Right lobe of liver (tissue), 4 donors: ENCODE measurements around the gene IGLL1.

Source experiments
- POLR2A ChIP-seq: fragments of 450-650 bp; IDR thresholded peaks from one replicate; pipeline ENCODE4 v1.6.1; 2017; ENCODE audit warnings: antibody characterized with exemption, mild to moderate bottlenecking
- TF ChIP-seq, protein P1 (sequence below), 4 donors: fragments of 200-600 bp in 3 of 4; fragments of 450-650 bp in 1 of 4; IDR thresholded peaks; one replicate each; pipeline versions ENCODE4 v1.5.1 to v1.8.0; 2016 to 2022; ENCODE audit warnings: antibody characterized with exemption in 4 of 4, mild to moderate bottlenecking in 2 of 4
- donor health status: DM: no; HTN: no; CAD: no.
- donor health status: DM: no; HTN: no; CAD: no.
- donor health status: DM: no; HTN: yes; CAD: no.

- TF ChIP-seq, protein P1, sequence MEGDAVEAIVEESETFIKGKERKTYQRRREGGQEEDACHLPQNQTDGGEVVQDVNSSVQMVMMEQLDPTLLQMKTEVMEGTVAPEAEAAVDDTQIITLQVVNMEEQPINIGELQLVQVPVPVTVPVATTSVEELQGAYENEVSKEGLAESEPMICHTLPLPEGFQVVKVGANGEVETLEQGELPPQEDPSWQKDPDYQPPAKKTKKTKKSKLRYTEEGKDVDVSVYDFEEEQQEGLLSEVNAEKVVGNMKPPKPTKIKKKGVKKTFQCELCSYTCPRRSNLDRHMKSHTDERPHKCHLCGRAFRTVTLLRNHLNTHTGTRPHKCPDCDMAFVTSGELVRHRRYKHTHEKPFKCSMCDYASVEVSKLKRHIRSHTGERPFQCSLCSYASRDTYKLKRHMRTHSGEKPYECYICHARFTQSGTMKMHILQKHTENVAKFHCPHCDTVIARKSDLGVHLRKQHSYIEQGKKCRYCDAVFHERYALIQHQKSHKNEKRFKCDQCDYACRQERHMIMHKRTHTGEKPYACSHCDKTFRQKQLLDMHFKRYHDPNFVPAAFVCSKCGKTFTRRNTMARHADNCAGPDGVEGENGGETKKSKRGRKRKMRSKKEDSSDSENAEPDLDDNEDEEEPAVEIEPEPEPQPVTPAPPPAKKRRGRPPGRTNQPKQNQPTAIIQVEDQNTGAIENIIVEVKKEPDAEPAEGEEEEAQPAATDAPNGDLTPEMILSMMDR (IDR thresholded peaks at IDR 0.05) = no peak
- TF ChIP-seq POLR2A = no peak
Measured at GRCh38 chr22:23604939-23605712, 25.0 kb upstream of the IGLL1 start.
